CD14-positive monocyte (primary cell): ENCODE data around the gene DAB2IP. TPM values are rescaled to one million over a fixed set of nuclear protein-coding genes. Genes with fewer than 3 reads are reported as not detected.
A peak's percentile ranks its signal among the peaks of the same experiment; 100 is the strongest.
"Not testable (repeated sequence)": the region's sequence is repeated elsewhere in the genome, so short reads cannot be mapped to it uniquely, and the experiment has no call there.

ENCODE experiments used
- DNase-seq, 3 donors: peaks; one replicate each; pipeline ENCODE4 v3.0.0-alpha.2; 2011 to 2022
- H2AFZ ChIP-seq: 2 replicates; pipeline ENCODE4 v1.6.0; 2012; ENCODE audit warnings: mild to moderate bottlenecking, low read depth, low read length, inconsistent platforms; ENCODE audit not compliant: insufficient read depth, poor library complexity, severe bottlenecking
- H3K27ac ChIP-seq, 2 donors: 1 replicate in 1 of 2; 2 replicates in 1 of 2; pipeline ENCODE4 v1.5.1; 2012 to 2013; ENCODE audit warnings: low read length in 2 of 2, control low read depth in 1 of 2, inconsistent platforms in 1 of 2, low read depth in 1 of 2, mild to moderate bottlenecking in 1 of 2
- H3K27me3 ChIP-seq, 2 donors: one replicate each; pipeline versions ENCODE4 v1.6.0 to v1.6.1; 2011 to 2013; ENCODE audit warnings: low read length in 2 of 2; ENCODE audit not compliant: control insufficient read depth in 2 of 2, insufficient read depth in 2 of 2
- H3K36me3 ChIP-seq, 2 donors: replicated peaks in 1 of 2; 1 replicate in 1 of 2; 2 replicates in 1 of 2; pipeline versions ENCODE4 v1.5.1 to v1.6.1; 2012 to 2013; ENCODE audit warnings: low read length in 2 of 2, control low read depth in 1 of 2, inconsistent platforms in 1 of 2, mild to moderate bottlenecking in 1 of 2; ENCODE audit not compliant: insufficient read depth in 2 of 2, control insufficient read depth in 1 of 2
- H3K4me1 ChIP-seq, 2 donors: 1 replicate in 1 of 2; 2 replicates in 1 of 2; pipeline versions ENCODE4 v1.5.1 to v1.6.1; 2012 to 2013; ENCODE audit warnings: low read length in 2 of 2, control low read depth in 1 of 2, inconsistent platforms in 1 of 2, mild to moderate bottlenecking in 1 of 2, moderate library complexity in 1 of 2; ENCODE audit not compliant: insufficient read depth in 2 of 2, control insufficient read depth in 1 of 2
- H3K4me2 ChIP-seq: replicated peaks from 2 replicates; pipeline ENCODE3; 2012; ENCODE audit warnings: low read length, moderate library complexity, mild to moderate bottlenecking; ENCODE audit not compliant: poor library complexity, severe bottlenecking; ENCODE audit errors: extremely low read depth
- H3K4me3 ChIP-seq, 3 experiments: fragments of 200-600 bp in 1 of 3; sonication (generic) in 1 of 3; replicated peaks in 1 of 3; 1 replicate in 2 of 3; 2 replicates in 1 of 3; pipeline ENCODE4 v1.5.1; 2011 to 2013; ENCODE audit warnings: low read length in 3 of 3, mild to moderate bottlenecking in 3 of 3, control low read depth in 2 of 3, low read depth in 2 of 3, inconsistent platforms in 1 of 3, moderate library complexity in 1 of 3
- H3K79me2 ChIP-seq: 2 replicates; pipeline ENCODE4 v1.6.0; 2012; ENCODE audit warnings: mild to moderate bottlenecking, control low read depth, inconsistent platforms, low read length, moderate library complexity; ENCODE audit not compliant: insufficient read depth
- H3K9ac ChIP-seq: 2 replicates; pipeline ENCODE4 v1.6.0; 2017; ENCODE audit warnings: low read length, mild to moderate bottlenecking; ENCODE audit not compliant: insufficient read depth, poor library complexity, severe bottlenecking
- H3K9me3 ChIP-seq, 2 donors: replicated peaks in 1 of 2; 1 replicate in 1 of 2; 2 replicates in 1 of 2; pipeline versions ENCODE4 v1.5.1 to v1.6.1; 2012 to 2013; ENCODE audit warnings: low read length in 2 of 2, control low read depth in 1 of 2; ENCODE audit not compliant: control insufficient read depth in 1 of 2, insufficient read depth in 1 of 2
- H4K20me1 ChIP-seq: 2 replicates; pipeline ENCODE4 v1.6.0; 2012; ENCODE audit warnings: mild to moderate bottlenecking, low read length, control low read depth, moderate library complexity; ENCODE audit not compliant: insufficient read depth
- H3K27ac Mint-ChIP-seq, 7 donors: one replicate each; pipeline ENCODE4 v1.8.0; 2020; ENCODE audit warnings: mild to moderate bottlenecking in 7 of 7, mixed read lengths in 7 of 7, moderate library complexity in 6 of 7, inconsistent platforms in 2 of 7
- H3K27me3 Mint-ChIP-seq, 3 donors: one replicate each; pipeline ENCODE4 v1.8.0; 2021 to 2022; ENCODE audit warnings: low read depth in 3 of 3, mild to moderate bottlenecking in 3 of 3, mixed read lengths in 3 of 3, moderate library complexity in 3 of 3, inconsistent platforms in 1 of 3
- H3K36me3 Mint-ChIP-seq, 2 donors: one replicate each; pipeline ENCODE4 v1.8.0; 2020; ENCODE audit warnings: mixed read lengths in 2 of 2, inconsistent platforms in 1 of 2, mild to moderate bottlenecking in 1 of 2
- H3K4me1 Mint-ChIP-seq: one replicate; pipeline ENCODE4 v1.8.0; 2020; ENCODE audit warnings: mild to moderate bottlenecking, mixed read lengths
- H3K4me3 Mint-ChIP-seq, 2 donors: one replicate each; pipeline ENCODE4 v1.8.0; 2020; ENCODE audit warnings: mild to moderate bottlenecking in 2 of 2, mixed read lengths in 2 of 2, moderate library complexity in 1 of 2
- H3K9me3 Mint-ChIP-seq, 7 donors: one replicate each; pipeline ENCODE4 v1.8.0; 2020 to 2022; ENCODE audit warnings: mixed read lengths in 7 of 7, mild to moderate bottlenecking in 6 of 7, moderate library complexity in 6 of 7, inconsistent platforms in 2 of 7
- CTCF ChIP-seq: fragments of 200-600 bp; IDR thresholded peaks from one replicate; pipeline ENCODE4 v1.8.0; 2022; ENCODE audit warnings: antibody characterized with exemption, mild to moderate bottlenecking
- WGBS: methylation state at CpG from one replicate; pipeline ENCODE4 v1.1.5; 2013; ENCODE audit warnings: missing lambda C conversion rate; ENCODE audit not compliant: insufficient coverage; 5-methylcytosine and 5-hydroxymethylcytosine counted together
- intact Hi-C, 2 donors: fragments of 100-400 bp; cut with micrococcal nuclease; formaldehyde crosslinking; loops; one replicate each; pipeline versions ENCODE4 v1.15.0 to v1.15.1; 2023
- polyA plus RNA-seq, 3 donors: library from polyadenylated mRNA; depleted of rRNA in 1 of 3; unstranded in 2 of 3; stranded (reverse) in 1 of 3; fragments of 300-500 nt in 2 of 3; fragments of >200 nt in 1 of 3; fragmentation: Illumina TruSeq in 2 of 3; gene quantifications; 1 replicate in 2 of 3; 2 replicates in 1 of 3; pipeline ENCODE4 v1.2.3, GENCODE V29; 2012 to 2021

The DAB2IP gene
- polyA plus RNA-seq, 3 donors = 0.13 TPM; not detected in 2

DNA sequence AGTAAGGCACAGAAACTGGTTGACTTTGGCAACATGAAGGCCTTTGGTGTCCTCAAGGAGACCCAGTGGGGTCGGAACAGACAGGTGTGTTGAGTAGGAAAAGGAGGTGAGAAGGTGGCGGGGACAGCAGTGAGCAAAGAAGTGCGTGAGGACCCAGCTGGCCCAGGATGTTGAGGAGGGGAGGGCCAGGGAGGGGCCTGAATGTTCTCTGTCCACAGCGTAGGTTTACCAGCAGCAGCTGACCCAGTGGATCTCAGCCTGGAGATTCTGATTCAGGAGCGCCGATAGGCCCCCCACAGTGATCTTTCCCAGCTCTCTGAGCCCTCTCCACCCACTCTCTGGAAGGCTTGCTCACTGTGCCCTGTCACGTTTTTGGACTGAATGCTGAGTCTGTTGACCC lies 88.5 kb downstream of the DAB2IP start:
- Histone ChIP-seq H2AFZ (no peak overlapping the region), H3K4me1 (peaks cover 3 to 6% of the 10 kb centered on the region in 2 donors), H3K27ac (no peak overlapping the region), H3K9ac (no peak overlapping the region), H3K79me2 (no peaks in the 10 kb centered on the region), H4K20me1 (no peaks in the 10 kb centered on the region), H3K27me3 (peaks cover 11 to 23% of the 10 kb centered on the region in 2 donors), H3K4me3 (no peak overlapping the region), H3K4me2 (no peak overlapping the region), H3K9me3 (no peaks in the 10 kb centered on the region), H3K36me3 (no peaks in the 10 kb centered on the region)
- H3K36me3 Mint-ChIP-seq = no peaks in the 10 kb centered on the region
- TF ChIP-seq CTCF = no peak
- intact Hi-C loops = no loop called here
- peaks cover 9% of the 10 kb centered on the region for H3K4me1 Mint-ChIP-seq
- H3K9me3 Mint-ChIP-seq = peaks cover 0 to 11% (median 0%) of the 10 kb centered on the region in 7 donors
- H3K4me3 Mint-ChIP-seq = no peak overlapping the region
- no peak for DNase-seq
- no peak overlapping the region for H3K27ac Mint-ChIP-seq
- 95% methylated on average over 7 of the region's 7 CpGs for WGBS
- H3K27me3 Mint-ChIP-seq = peaks cover 29 to 34% (median 33%) of the 10 kb centered on the region in 3 donors

GRCh38 chr9:121741228-121741918 lies 89.9 kb downstream of the DAB2IP start:
- no peak for DNase-seq
- peaks cover 0 to 8% (median 0%) of the 10 kb centered on the region in 7 donors for H3K9me3 Mint-ChIP-seq
- H3K4me3 ChIP-seq = no peak overlapping the region
- no peak overlapping the region for H2AFZ ChIP-seq
- H3K9ac ChIP-seq = no peak overlapping the region
- no peak overlapping the region for H3K27ac ChIP-seq
- H3K36me3 ChIP-seq = no peaks in the 10 kb centered on the region
- no peaks in the 10 kb centered on the region for H3K4me1 ChIP-seq
- H4K20me1 ChIP-seq = no peaks in the 10 kb centered on the region
- H3K9me3 ChIP-seq = no peaks in the 10 kb centered on the region
- H3K36me3 Mint-ChIP-seq = no peaks in the 10 kb centered on the region
- peaks cover 4% of the 10 kb centered on the region for H3K4me1 Mint-ChIP-seq
- peaks cover 0 to 11% of the 10 kb centered on the region in 2 donors for H3K27me3 ChIP-seq
- no peak overlapping the region for H3K27ac Mint-ChIP-seq
- H3K79me2 ChIP-seq = no peaks in the 10 kb centered on the region
- H3K4me3 Mint-ChIP-seq = no peak overlapping the region
- peaks cover 18 to 21% (median 21%) of the 10 kb centered on the region in 3 donors for H3K27me3 Mint-ChIP-seq
- H3K4me2 ChIP-seq = no peak overlapping the region
- 87% methylated on average over 5 of the region's 10 CpGs for WGBS
- intact Hi-C loops = no loop called here
- no peak for TF ChIP-seq CTCF

DNA sequence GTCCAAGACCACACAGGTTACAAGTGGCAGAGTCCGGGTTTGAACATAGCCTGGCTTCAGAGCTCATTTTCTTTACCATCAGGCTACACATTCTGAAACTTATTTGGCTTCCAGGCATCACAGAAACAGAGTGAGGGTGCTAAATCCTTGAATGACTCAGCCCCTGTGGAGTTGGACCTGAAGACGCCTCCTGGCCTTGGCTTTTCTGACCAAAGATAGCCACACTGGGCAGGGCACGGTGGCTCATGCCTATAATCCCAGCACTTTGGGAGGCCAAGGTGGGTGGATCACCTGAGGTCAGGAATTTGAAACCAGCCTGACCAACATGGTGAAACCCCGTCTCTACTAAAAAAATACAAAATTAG lies 90.5 kb downstream of the DAB2IP start:
- H3K4me2 ChIP-seq, H3K27ac ChIP-seq, H3K4me3 ChIP-seq, DNase-seq, H3K79me2 ChIP-seq, H3K9me3 Mint-ChIP-seq, H3K27me3 ChIP-seq, H3K4me1 ChIP-seq, H3K36me3 ChIP-seq, H2AFZ ChIP-seq, H4K20me1 ChIP-seq, H3K36me3 Mint-ChIP-seq, H3K9me3 ChIP-seq, H3K4me3 Mint-ChIP-seq, H3K4me1 Mint-ChIP-seq, intact Hi-C loops, H3K9ac ChIP-seq: not testable (repeated sequence)
- WGBS = 100% methylated on average over 2 of the region's 4 CpGs
- peak overlapping the region in 1 of 7 donors; percentile 28 for H3K27ac Mint-ChIP-seq
- H3K27me3 Mint-ChIP-seq = peaks cover 13 to 17% (median 16%) of the 10 kb centered on the region in 3 donors
